DMS 273 (cell line): Measurements from ENCODE around the gene ENOX1.
A peak's percentile ranks its signal among the peaks of the same experiment; 100 is the strongest.
"Not testable (repeated sequence)": the region's sequence is repeated elsewhere in the genome, so short reads cannot be mapped to it uniquely, and the experiment has no call there.

ENCODE experiments used
- DNase-seq: peaks from one replicate; lab custom pipeline; 2025; ENCODE audit not compliant: unreplicated experiment; lab: John Stamatoyannopoulos, UW

ENOX1 gene

GRCh38 chr13:43362556-43362955 is 424.2 kb downstream of the ENOX1 start:
- no peak for DNase-seq

- peak; percentile 34 for DNase-seq
Observed at GRCh38 chr13:43360892-43361610, 425.7 kb downstream of the ENOX1 start.

GRCh38 chr13:43360171-43360570 is 426.6 kb downstream of the ENOX1 start:
- no peak for DNase-seq

DNA sequence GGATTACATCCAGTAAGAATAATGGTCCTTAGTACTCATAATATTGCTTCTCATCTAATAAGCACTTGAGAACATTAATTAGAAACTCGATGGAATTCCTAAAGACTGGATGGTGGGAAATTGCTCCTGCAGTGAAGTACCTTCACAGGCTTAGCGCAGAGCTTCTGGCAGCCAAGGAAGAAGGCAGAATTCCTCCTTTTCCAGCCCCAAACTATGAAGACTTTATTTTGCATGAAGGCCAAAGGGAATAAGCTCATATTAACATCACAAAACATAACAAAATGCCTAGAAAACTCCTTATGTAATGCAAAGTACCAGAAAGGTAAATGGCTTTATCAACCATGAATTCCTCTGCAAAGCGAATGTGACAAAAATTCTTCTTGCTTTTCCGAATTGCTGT is 427.2 kb downstream of the ENOX1 start:
- DNase-seq, result no peak

DNA sequence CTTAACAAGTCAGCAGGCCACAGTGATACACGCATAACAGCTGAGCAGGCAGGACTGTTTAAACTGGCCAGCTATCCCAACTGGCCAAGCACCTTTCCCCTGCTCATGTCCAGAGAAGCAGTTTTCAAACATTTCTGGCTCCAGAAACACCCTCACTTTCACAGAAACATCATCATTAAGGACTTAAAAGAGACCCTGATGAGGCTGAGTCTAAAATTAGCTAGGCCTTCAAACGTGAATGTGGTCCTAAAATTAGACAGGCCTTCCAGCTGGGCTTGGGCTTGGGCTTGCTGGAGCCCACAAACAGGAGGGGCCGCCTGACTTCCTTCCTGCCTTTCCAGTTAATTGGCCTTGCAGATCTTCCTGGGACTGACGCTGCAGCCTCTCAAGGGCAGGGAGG is 429.2 kb downstream of the ENOX1 start:
- no peak for DNase-seq

DNA sequence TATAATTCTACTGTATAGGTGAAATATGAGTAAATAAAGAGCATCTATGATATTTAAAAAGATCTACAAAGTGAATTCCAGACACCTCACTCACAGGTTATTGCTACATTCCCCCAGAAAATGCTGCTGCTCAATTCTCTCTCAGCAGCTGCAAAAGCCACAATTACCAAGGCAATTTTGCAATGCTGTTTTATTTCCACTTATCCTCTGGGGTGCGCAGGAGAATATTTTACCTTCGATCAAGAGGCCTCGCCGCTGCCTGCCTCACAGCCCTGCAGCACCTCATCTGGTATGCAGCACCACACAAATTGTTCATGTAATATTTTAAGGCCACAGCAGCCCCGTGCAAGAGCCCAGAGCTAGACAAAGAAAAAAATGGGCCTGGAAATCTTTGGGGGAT is 430.2 kb downstream of the ENOX1 start:
- DNase-seq, result peak; percentile 23

- no peak for DNase-seq
Observed at GRCh38 chr13:43355774-43356173, 431.0 kb downstream of the ENOX1 start.

- peak; percentile 71 for DNase-seq
Observed at GRCh38 chr13:43354153-43354945, 432.4 kb downstream of the ENOX1 start.

GRCh38 chr13:43353631-43354030 is 433.1 kb downstream of the ENOX1 start:
- peak; percentile 37 for DNase-seq

DNA sequence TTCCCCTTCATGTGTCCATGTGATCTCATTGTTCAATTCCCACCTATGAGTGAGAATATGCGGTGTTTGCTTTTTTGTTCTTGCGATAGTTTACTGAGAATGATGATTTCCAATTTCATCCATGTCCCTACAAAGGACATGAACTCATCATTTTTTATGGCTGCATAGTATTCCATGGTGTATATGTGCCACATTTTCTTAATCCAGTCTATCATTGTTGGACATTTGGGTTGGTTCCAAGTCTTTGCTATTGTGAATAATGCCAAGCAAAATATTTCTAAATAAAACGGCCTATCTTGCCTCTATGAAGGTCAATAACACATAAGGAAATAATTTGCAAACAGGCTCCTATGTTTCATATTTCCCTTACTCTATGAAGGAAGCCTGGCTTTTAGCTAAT is 435.2 kb downstream of the ENOX1 start:
- DNase-seq, result not testable (repeated sequence)

DNA sequence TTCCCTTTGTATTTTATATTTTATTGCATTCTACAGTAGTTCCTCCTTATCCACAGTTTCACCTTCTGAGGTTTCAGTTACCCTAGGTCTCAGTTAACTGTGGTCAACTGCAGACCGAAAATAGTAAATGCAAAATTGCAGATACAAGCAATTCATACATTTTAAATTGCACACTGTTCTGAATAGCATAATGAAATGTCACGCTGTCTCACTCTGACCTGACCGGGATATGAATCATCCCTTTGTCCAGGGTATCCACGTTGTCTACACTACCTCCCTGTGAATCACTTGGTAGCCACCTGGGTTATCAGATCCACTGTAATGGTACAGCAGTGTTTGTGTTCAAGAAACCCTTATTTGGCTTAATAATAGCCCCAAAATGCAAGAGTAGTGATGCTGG is 438.4 kb downstream of the ENOX1 start:
- DNase-seq, result no peak

GRCh38 chr13:43347877-43348276 is 438.9 kb downstream of the ENOX1 start:
- peak; percentile 51 for DNase-seq

DNA sequence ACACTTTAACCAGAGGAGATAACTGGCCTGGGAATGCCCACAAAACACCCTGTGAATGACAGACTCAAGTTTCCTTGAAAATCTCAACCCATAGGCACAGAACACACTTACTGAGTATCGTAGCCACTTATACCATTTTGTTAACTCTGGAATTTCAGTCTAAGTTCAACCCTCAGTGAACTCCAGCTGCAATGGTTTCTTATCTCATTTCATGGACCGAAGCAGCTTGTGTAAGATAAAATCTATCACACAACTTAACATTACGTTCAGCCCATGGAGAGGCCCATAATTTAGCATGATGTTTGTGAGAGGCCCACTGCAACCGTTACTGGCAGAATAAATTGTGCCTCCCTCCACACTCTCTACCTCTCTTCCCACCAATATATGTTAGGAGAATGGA is 440.3 kb downstream of the ENOX1 start:
- peak; percentile 62 for DNase-seq

DNA sequence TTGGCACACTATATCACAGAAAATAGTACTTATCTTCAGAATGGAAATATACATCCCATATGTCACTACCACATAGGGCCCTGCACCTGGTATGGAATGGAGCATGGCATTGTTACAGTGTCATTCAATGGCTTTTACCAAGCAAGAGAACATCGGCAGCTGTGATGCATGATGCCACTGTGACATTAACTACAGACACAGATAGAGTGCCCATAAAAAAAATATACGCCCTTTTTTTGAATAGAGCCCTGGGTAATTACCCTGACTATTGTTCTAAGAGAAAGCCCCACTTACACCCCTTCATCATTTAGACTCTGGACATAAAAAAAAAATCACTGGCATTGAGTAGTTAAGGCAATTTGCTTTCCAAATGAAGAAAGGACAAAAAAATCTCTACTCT is 443.1 kb downstream of the ENOX1 start:
- no peak for DNase-seq

- no peak for DNase-seq
Observed at GRCh38 chr13:43339805-43340550, 446.8 kb downstream of the ENOX1 start.

GRCh38 chr13:43339145-43339804 is 447.5 kb downstream of the ENOX1 start:
- no peak for DNase-seq

DNA sequence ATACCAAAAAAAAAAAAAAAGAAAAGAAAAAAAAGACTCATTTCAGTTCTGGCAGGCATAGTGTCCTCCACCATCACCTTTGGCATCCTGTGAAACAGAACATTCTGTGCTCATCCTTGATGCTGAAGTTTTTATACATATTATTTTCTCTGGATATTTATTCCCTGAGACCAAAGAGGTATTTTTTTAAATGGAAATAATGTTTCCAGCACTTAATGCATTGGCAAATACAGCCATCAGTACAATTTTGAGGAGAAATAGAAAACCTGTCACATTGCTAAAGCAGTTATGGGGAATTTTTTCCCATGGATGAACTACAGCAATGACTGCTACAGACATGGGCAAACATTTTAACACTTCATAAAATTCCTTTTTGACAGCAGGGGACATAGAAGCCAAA is 451.0 kb downstream of the ENOX1 start:
- DNase-seq, result no peak

DNA sequence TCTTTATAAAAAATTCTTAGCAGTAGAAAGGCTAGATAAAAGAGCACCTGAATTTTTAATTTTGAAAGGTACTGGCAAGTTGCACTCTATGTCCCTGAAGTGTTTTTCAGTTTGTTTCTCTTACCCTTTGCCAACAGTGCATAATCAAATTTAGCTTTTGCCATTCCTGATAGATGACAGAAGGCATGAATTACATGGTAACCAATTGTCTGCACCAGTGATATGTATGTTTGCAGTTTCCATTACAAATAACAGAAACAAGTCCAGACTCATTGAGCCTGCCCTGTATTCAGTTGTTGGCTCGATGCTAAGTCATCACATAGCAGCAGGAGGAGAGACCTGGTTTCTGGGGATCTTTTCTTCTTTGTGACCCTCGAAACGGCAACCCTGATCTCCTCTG is 453.6 kb downstream of the ENOX1 start:
- DNase-seq, result no peak

GRCh38 chr13:43331672-43332071 is 455.1 kb downstream of the ENOX1 start:
- DNase-seq, result no peak

- DNase-seq, result no peak
Observed at GRCh38 chr13:43329702-43330101, 457.1 kb downstream of the ENOX1 start.

DNA sequence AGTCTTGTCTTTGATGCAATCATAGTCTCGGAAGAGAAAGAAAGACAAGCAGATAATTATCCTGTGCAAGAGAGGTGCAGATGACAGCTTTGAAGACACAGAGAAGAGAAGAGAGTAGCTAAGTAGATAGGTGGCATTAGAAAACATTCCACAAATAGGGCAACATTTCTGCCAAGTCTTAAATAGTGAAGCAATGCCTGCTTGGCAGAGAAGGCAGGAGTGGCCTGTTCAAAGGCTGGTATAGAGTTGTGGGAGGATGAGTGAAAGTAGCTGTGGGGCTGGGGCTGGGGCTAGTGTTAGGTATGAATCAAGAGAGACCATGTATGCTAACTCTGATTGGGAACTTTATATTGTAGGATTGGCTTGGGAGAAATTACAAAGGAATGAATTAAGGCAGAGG is 457.9 kb downstream of the ENOX1 start:
- DNase-seq, result no peak
